Activated B cell treated with CpG ODN at 0.5 μM for 24 hours (primary cell): ENCODE data around the gene ADAT3. TPM values are rescaled to one million over a fixed set of nuclear protein-coding genes. Genes with fewer than 3 reads are reported as not detected.
A peak's percentile ranks its signal among the peaks of the same experiment; 100 is the strongest.
"Not testable (repeated sequence)": the region's sequence is repeated elsewhere in the genome, so short reads cannot be mapped to it uniquely, and the experiment has no call there.

Experiments
- ATAC-seq: fragments of 200-7000 bp; cut with Tn5 transposase; one replicate; pipeline ENCODE4 v1.10.0; 2021; ENCODE audit warnings: low read depth, mild to moderate bottlenecking, moderate library complexity
- CTCF ChIA-PET: fragments of 350-600 bp; sonication (Branson Sonifier 250); formaldehyde crosslinking; loops from one replicate; lab custom pipeline; 2021; ENCODE audit warnings: antibody characterized with exemption; lab: Charles Lee
- POLR2A ChIA-PET: fragments of 350-600 bp; sonication (Branson Sonifier 250); formaldehyde crosslinking; loops from one replicate; lab custom pipeline; 2021; ENCODE audit warnings: antibody characterized with exemption; lab: Charles Lee
- DNase-seq: peaks from one replicate; pipeline ENCODE4 v3.0.0; 2022
- H3K27ac Mint-ChIP-seq: one replicate; pipeline ENCODE4 v1.8.0; 2020; ENCODE audit warnings: mixed read lengths
- H3K27me3 Mint-ChIP-seq: one replicate; pipeline ENCODE4 v1.8.0; 2021; ENCODE audit warnings: mixed read lengths
- H3K36me3 Mint-ChIP-seq: one replicate; pipeline ENCODE4 v1.8.0; 2021; ENCODE audit warnings: low read depth, mixed read lengths
- H3K4me1 Mint-ChIP-seq: one replicate; pipeline ENCODE4 v1.8.0; 2021; ENCODE audit warnings: mixed read lengths
- H3K4me3 Mint-ChIP-seq: one replicate; pipeline ENCODE4 v1.8.0; 2020; ENCODE audit warnings: mild to moderate bottlenecking, mixed read lengths
- H3K9me3 Mint-ChIP-seq: one replicate; pipeline ENCODE4 v1.8.0; 2020; ENCODE audit warnings: mixed read lengths
- intact Hi-C: fragments of 100-400 bp; cut with micrococcal nuclease; formaldehyde crosslinking; loops from one replicate; pipeline ENCODE4 v1.15.1; 2024
- total RNA-seq: library from RNA; stranded (reverse); gene quantifications from 2 replicates; pipeline ENCODE4 v1.2.3, GENCODE V29; 2022
- TF ChIP-seq, protein P1 (sequence below): fragments of 200-600 bp; IDR thresholded peaks from one replicate; pipeline ENCODE4 v1.8.0; 2022; ENCODE audit warnings: antibody characterized with exemption, mild to moderate bottlenecking

The ADAT3 gene
- total RNA-seq, 1 donor from 2014 or later, result 14.1 TPM

DNA sequence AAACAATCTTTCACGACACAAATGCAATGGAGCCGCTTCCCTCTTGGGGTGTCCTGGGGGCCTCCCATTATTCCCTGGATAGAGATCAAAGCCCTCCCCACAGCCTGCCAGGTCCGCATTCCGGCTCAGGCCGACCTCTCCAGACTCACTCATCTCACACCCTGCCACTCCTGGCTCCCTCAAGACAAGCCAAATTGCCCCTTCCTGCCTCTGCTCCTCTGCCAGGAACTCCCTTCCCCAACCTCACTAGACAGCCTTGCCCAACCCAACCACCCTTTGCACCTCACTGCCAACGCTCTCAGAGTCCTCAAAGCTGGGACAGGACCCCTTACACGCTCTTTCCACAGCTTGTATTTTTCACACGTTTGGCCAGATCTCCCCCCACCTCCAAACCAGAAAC, 21.4 kb upstream of the ADAT3 start:
- TF ChIP-seq, protein P1, sequence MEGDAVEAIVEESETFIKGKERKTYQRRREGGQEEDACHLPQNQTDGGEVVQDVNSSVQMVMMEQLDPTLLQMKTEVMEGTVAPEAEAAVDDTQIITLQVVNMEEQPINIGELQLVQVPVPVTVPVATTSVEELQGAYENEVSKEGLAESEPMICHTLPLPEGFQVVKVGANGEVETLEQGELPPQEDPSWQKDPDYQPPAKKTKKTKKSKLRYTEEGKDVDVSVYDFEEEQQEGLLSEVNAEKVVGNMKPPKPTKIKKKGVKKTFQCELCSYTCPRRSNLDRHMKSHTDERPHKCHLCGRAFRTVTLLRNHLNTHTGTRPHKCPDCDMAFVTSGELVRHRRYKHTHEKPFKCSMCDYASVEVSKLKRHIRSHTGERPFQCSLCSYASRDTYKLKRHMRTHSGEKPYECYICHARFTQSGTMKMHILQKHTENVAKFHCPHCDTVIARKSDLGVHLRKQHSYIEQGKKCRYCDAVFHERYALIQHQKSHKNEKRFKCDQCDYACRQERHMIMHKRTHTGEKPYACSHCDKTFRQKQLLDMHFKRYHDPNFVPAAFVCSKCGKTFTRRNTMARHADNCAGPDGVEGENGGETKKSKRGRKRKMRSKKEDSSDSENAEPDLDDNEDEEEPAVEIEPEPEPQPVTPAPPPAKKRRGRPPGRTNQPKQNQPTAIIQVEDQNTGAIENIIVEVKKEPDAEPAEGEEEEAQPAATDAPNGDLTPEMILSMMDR, result no peak
- H3K27me3 Mint-ChIP-seq, result no peaks in the 10 kb centered on the region
- peak overlapping the region; percentile 82 for H3K27ac Mint-ChIP-seq
- peaks cover 41% of the 10 kb centered on the region for H3K4me1 Mint-ChIP-seq
- ATAC-seq (no peak), DNase-seq (no peak)
- peak overlapping the region; percentile 93 for H3K4me3 Mint-ChIP-seq
- CTCF ChIA-PET, result no interaction called here
- intact Hi-C loops, result loop anchor here (2.0 kb wide), 1 partner anchor 19 kb away; no protein-coding TSS in a partner anchor
- no peaks in the 10 kb centered on the region for H3K9me3 Mint-ChIP-seq
- POLR2A ChIA-PET, result interaction anchor here (0.6 to 2.6 kb wide), 3 partner anchors 7 to 20 kb away, joined by 3 to 11 read pairs (median 5); no protein-coding TSS in a partner anchor
- peaks cover 11% of the 10 kb centered on the region for H3K36me3 Mint-ChIP-seq

DNA sequence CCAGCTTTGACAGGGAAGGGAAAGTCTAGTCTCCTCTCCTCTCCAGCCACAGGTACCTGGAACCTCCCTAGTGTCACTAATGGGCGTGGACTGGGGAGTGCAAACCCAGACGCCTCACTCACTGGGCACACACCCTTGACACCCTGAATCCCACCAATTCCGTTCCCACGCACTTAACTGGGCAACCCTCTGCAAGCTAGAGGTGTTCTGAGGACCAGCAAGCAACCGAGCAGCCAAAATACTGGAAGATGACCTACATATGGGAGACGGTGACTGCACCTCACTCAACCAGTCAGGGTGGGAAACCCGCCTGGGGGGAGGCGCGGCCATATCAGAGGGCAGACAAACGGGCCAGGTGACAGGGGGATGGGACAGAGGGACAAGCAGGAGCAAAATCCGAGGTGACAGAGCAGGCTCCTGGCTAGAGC, 20.9 kb upstream of the ADAT3 start:
- H3K4me3 Mint-ChIP-seq, result peak overlapping the region; percentile 93
- no peaks in the 10 kb centered on the region for H3K27me3 Mint-ChIP-seq
- peak overlapping the region; percentile 82 for H3K27ac Mint-ChIP-seq
- POLR2A ChIA-PET, result interaction anchor here (0.6 to 2.6 kb wide), 4 partner anchors 8 to 20 kb away, joined by 3 to 13 read pairs (median 8); no protein-coding TSS in a partner anchor
- TF ChIP-seq, protein P1, result no peak
- CTCF ChIA-PET, result no interaction called here
- peaks cover 41% of the 10 kb centered on the region for H3K4me1 Mint-ChIP-seq
- ATAC-seq (no peak), DNase-seq (no peak)
- H3K9me3 Mint-ChIP-seq, result no peaks in the 10 kb centered on the region
- peaks cover 11% of the 10 kb centered on the region for H3K36me3 Mint-ChIP-seq
- intact Hi-C loops, result loop anchor here (2.0 kb wide), 1 partner anchor 20 kb away; no protein-coding TSS in a partner anchor

DNA sequence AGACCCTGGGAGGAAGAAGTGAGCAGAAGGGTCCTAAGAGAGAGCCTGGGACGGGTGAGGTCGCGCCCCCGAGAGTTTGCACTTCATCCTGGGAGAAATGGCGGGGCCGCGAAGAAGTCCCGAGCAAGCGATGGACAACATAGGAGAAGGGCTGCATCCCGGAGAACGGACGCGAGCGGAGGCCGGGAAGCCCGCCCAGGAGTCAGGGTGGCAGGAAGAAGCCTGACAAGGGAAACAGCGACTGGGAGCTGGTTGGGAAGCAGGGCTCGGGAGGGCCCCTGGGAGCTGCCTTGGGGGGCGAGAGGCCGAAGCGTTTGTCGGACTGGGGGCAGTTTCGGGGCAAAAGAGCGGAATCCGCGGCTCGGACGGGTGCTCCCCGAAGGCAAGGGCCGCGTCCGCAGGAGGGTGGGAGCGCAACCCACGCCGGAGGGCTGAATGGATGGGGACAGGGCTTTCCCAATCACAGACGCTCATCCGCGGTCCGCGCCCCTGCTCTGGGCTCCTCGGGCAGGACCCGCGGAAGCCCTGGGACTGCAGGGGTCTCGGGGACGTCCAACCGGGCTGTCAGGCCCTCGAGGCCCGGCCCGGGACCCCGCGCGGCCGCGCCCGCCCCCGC, 20.4 kb upstream of the ADAT3 start:
- Mint-ChIP-seq H3K4me1 (peaks cover 41% of the 10 kb centered on the region), H3K27ac (peak overlapping the region; percentile 82), H3K4me3 (peak overlapping the region; percentile 93), H3K9me3 (no peaks in the 10 kb centered on the region), H3K27me3 (no peaks in the 10 kb centered on the region), H3K36me3 (peaks cover 11% of the 10 kb centered on the region)
- POLR2A ChIA-PET, result interaction anchor here (0.5 to 2.6 kb wide), 9 partner anchors 9 to 1188 kb away, joined by 3 to 25 read pairs (median 6); no protein-coding TSS in a partner anchor
- ATAC-seq (peak; percentile 8), DNase-seq (no peak)
- TF ChIP-seq, protein P1, result no peak
- intact Hi-C loops, result loop anchor here (1.0 to 2.0 kb wide), 4 partner anchors 9 to 20 kb away; partner anchors contain the start of genes ADAT3 and SCAMP4
- CTCF ChIA-PET, result no interaction called here

DNA sequence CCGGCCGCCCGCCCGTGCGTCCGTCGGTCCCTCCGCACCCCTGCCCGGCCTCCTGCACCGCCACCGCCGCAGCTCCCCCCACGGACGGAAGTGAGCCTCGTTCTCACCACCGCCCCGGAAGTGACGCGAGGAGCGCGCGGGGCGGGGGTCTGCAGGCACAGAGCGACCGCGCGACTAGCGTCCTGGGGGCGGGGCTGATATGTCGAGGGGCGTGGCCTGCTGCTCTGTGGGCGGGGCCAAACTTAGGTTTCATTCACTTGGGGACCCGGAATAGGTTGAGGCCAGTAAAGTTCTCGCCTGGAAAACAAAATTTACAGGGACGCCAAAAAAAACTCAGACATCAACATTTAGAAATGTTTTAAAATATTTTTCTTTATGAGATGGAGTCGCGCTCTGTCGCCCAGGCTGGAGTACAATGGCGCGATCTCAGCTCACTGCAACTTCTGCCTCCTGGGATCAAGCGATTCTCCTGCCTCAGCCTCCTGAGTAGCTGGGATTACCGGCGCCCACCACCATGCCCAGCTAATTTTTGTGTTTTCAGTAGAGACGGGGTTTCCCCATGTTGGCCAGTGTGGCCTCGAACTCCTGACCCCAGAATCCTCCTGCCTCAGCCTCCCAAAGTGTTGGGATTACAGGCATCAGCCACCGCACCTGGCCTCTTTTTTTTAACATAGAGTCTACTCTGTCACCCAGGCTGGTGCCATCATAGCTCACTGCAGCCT, 19.6 kb upstream of the ADAT3 start, which contains the start of gene ABHD17A:
ABHD17A (minus strand) TSS at position 99 of the 722 bp plus-strand sequence. CDS start 3,930 bp downstream, outside the sequence.
- Mint-ChIP-seq H3K4me3 (peak within 1 kb of the TSS; percentile 93), H3K4me1 (peaks cover 41% of the 10 kb centered on the region), H3K27ac (peak within 1 kb of the TSS; percentile 82)
- ATAC-seq (peak; percentile 96), DNase-seq (peak; percentile 95)
- H3K36me3 Mint-ChIP-seq, H3K9me3 Mint-ChIP-seq, CTCF ChIA-PET, H3K27me3 Mint-ChIP-seq: not testable (repeated sequence)
- POLR2A ChIA-PET, result interaction anchor here (0.5 to 2.6 kb wide), 9 partner anchors 9 to 1188 kb away, joined by 3 to 25 read pairs (median 6); no protein-coding TSS in a partner anchor
- intact Hi-C loops, result loop anchor here (1.0 to 2.0 kb wide), 4 partner anchors 9 to 21 kb away; partner anchors contain the start of genes ADAT3 and SCAMP4

DNA sequence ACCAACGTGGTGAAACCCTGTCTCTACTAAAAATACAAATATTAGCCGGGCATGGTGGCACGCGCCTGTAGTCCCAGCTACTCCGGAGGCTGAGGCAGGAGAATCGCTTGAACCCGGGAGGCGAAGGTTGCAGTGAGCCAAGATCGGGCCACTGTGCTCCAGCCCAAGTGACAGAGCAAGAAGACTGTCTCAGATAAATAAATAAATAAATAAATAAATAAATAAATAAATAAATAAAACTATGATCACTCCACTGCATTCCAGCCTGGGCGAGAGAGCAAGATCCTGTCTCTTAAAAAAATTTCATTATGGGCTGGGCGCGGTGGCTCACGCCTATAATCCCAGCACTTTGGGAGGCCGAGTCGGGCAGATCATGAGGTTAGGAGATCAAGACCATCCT, 18.8 kb upstream of the ADAT3 start:
- DNase-seq, ATAC-seq, H3K9me3 Mint-ChIP-seq, H3K36me3 Mint-ChIP-seq, H3K27me3 Mint-ChIP-seq, H3K4me3 Mint-ChIP-seq, CTCF ChIA-PET, intact Hi-C loops, H3K27ac Mint-ChIP-seq: not testable (repeated sequence)
- H3K4me1 Mint-ChIP-seq, result peaks cover 41% of the 10 kb centered on the region
- POLR2A ChIA-PET, result interaction anchor here (0.7 to 2.6 kb wide), 7 partner anchors 10 to 667 kb away, joined by 3 to 25 read pairs (median 5); no protein-coding TSS in a partner anchor
